B cell (primary cell): Measurements from ENCODE around the gene GAS5. TPM values are rescaled to one million over a fixed set of nuclear protein-coding genes. Genes with fewer than 3 reads are reported as not detected.

Source experiments
- ATAC-seq: fragments of 200-7000 bp; cut with Tn5 transposase; one replicate; pipeline ENCODE4 v1.10.0; 2021; ENCODE audit warnings: low read depth, mild to moderate bottlenecking, moderate number of reproducible peaks, moderate library complexity
- CTCF ChIA-PET: fragments of 350-600 bp; sonication (Branson Sonifier 250); formaldehyde crosslinking; loops from one replicate; lab custom pipeline; 2021; ENCODE audit warnings: antibody characterized with exemption, inconsistent platforms; lab: Charles Lee
- POLR2A ChIA-PET: fragments of 350-600 bp; sonication (Branson Sonifier 250); formaldehyde crosslinking; loops from one replicate; lab custom pipeline; 2021; ENCODE audit warnings: antibody characterized with exemption; lab: Charles Lee
- DNase-seq: peaks from one replicate; pipeline ENCODE4 v3.0.0; 2013
- H2AFZ ChIP-seq: 2 replicates; pipeline ENCODE4 v1.6.1; 2012; ENCODE audit warnings: mild to moderate bottlenecking, low read depth, low read length; ENCODE audit not compliant: insufficient read depth, poor library complexity, severe bottlenecking
- H3K27ac ChIP-seq, 2 donors: 1 replicate in 1 of 2; 2 replicates in 1 of 2; pipeline ENCODE4 v1.5.1; 2012 to 2013; ENCODE audit warnings: low read length in 2 of 2, mild to moderate bottlenecking in 2 of 2, moderate library complexity in 1 of 2
- H3K27me3 ChIP-seq, 4 experiments: fragments of 200-600 bp in 1 of 4; sonication (generic) in 1 of 4; replicated peaks in 1 of 4; 1 replicate in 2 of 4; 2 replicates in 2 of 4; pipeline versions ENCODE4 v1.6.1 to v1.7.0; 2013 to 2016; ENCODE audit warnings: low read length in 3 of 4, mild to moderate bottlenecking in 2 of 4, mixed read lengths in 1 of 4, moderate library complexity in 1 of 4; ENCODE audit not compliant: insufficient read depth in 4 of 4, control insufficient read depth in 3 of 4; ENCODE audit errors: control extremely low read depth in 1 of 4
- H3K36me3 ChIP-seq, 2 experiments: replicated peaks in 1 of 2; 1 replicate in 1 of 2; 2 replicates in 1 of 2; pipeline versions ENCODE4 v1.6.1 to v1.7.1; 2013; ENCODE audit warnings: low read length in 1 of 2; ENCODE audit not compliant: insufficient read depth in 2 of 2, control insufficient read depth in 1 of 2; ENCODE audit errors: control extremely low read depth in 1 of 2, extremely low read depth in 1 of 2
- H3K4me1 ChIP-seq, 2 donors: fragments of 200-600 bp in 1 of 2; sonication (generic) in 1 of 2; 1 replicate in 1 of 2; 2 replicates in 1 of 2; pipeline versions ENCODE4 v1.5.1 to v1.6.1; 2013 to 2017; ENCODE audit warnings: low read length in 2 of 2; ENCODE audit not compliant: control insufficient read depth in 2 of 2, insufficient read depth in 2 of 2
- H3K4me2 ChIP-seq: replicated peaks from 2 replicates; pipeline ENCODE3; 2012; ENCODE audit warnings: mild to moderate bottlenecking, low read depth, low read length; ENCODE audit not compliant: poor library complexity, severe bottlenecking
- H3K4me3 ChIP-seq, 5 experiments: fragments of 200-600 bp in 1 of 5; sonication (generic) in 1 of 5; 1 replicate in 3 of 5; 2 replicates in 2 of 5; pipeline versions ENCODE4 v1.5.1 to v1.7.0; 2011 to 2016; ENCODE audit warnings: low read length in 4 of 5, mild to moderate bottlenecking in 4 of 5, low read depth in 2 of 5, control low read depth in 1 of 5, moderate library complexity in 1 of 5; ENCODE audit not compliant: insufficient read depth in 1 of 5; ENCODE audit errors: control extremely low read depth in 1 of 5, extremely low read depth in 1 of 5
- H3K79me2 ChIP-seq: fragments of 200-600 bp; sonication (generic); one replicate; pipeline ENCODE4 v1.6.0; 2016; ENCODE audit warnings: low read length; ENCODE audit not compliant: control insufficient read depth, insufficient read depth
- H3K9ac ChIP-seq: fragments of 200-600 bp; sonication (generic); 2 replicates; pipeline ENCODE4 v1.6.1; 2017; ENCODE audit warnings: mild to moderate bottlenecking, low read length, moderate library complexity
- H3K9me3 ChIP-seq, 3 donors: one replicate each; pipeline versions ENCODE4 v1.6.1 to v1.7.1; 2013; ENCODE audit warnings: low read length in 2 of 3; ENCODE audit not compliant: control insufficient read depth in 2 of 3, insufficient read depth in 1 of 3; ENCODE audit errors: control extremely low read depth in 1 of 3
- H4K20me1 ChIP-seq: 2 replicates; pipeline ENCODE4 v1.6.0; 2012; ENCODE audit warnings: mild to moderate bottlenecking, low read length; ENCODE audit not compliant: insufficient read depth, control insufficient read depth, poor library complexity, severe bottlenecking
- H3K27ac Mint-ChIP-seq: one replicate; pipeline ENCODE4 v1.8.0; 2021; ENCODE audit warnings: mixed read lengths
- H3K27me3 Mint-ChIP-seq: one replicate; pipeline ENCODE4 v1.8.0; 2021; ENCODE audit warnings: mixed read lengths
- H3K4me1 Mint-ChIP-seq: one replicate; pipeline ENCODE4 v1.8.0; 2021; ENCODE audit warnings: mixed read lengths
- H3K4me3 Mint-ChIP-seq: one replicate; pipeline ENCODE4 v1.8.0; 2021; ENCODE audit warnings: mixed read lengths
- H3K9me3 Mint-ChIP-seq: one replicate; pipeline ENCODE4 v1.8.0; 2022; ENCODE audit warnings: mixed read lengths; ENCODE audit not compliant: insufficient read depth
- EZH2 ChIP-seq: IDR thresholded peaks from 2 replicates; pipeline ENCODE4 v1.6.1; 2012; ENCODE audit warnings: borderline replicate concordance, low read depth, mild to moderate bottlenecking, moderate library complexity, low read length; ENCODE audit not compliant: insufficient read depth, poor library complexity, severe bottlenecking
- WGBS: methylation state at CpG from one replicate; pipeline ENCODE4 v1.1.5; 2013; ENCODE audit warnings: missing lambda C conversion rate; ENCODE audit not compliant: insufficient coverage; 5-methylcytosine and 5-hydroxymethylcytosine counted together
- intact Hi-C: fragments of 100-400 bp; cut with micrococcal nuclease; formaldehyde crosslinking; loops from one replicate; pipeline ENCODE4 v1.10.0; 2022
- polyA plus RNA-seq: library from polyadenylated mRNA; depleted of rRNA; stranded (reverse); fragments of >200 nt; gene quantifications from 2 replicates; pipeline ENCODE4 v1.2.3, GENCODE V29; 2012
- total RNA-seq, 2 donors: library from RNA; stranded (reverse); fragments of 120-200 nt in 1 of 2; gene quantifications; 1 replicate in 1 of 2; 2 replicates in 1 of 2; pipeline versions ENCODE4 v1.2.3 to v1.2.4, GENCODE V29; 2013 to 2022
- TF ChIP-seq, protein P1 (sequence below): fragments of 200-600 bp; IDR thresholded peaks from one replicate; pipeline ENCODE4 v1.8.0; 2022; ENCODE audit warnings: antibody characterized with exemption, mild to moderate bottlenecking

Gene GAS5
- total and polyA plus RNA-seq, 2 donors (not counting 1 experiment from before 2014, with no cell fraction given): 472 to 622 TPM

DNA sequence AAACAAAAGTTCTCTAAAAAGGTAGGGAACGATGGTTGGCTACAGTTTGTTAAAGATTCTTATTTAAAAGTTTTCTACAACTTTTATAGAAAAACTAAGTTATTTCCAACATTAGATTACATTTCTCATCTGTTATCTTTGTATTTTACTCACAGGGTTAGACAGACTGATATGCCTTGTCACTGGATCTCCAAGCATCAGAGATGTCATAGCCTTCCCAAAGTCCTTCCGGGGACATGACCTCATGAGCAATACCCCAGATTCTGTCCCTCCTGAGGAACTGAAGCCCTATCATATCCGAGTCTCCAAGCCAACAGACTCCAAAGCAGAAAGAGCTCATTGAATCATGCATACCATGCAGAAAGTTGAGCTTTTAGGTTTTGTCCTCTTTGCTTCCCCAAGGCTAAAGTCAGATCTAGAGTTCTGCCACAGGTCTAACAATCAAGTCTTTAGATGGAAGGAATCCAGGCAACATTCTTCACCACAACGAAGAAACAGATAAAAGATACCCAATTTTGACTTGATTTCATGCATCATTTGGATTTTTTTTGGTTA is 10.3 kb downstream of the GAS5 start:
- intact Hi-C loops: no loop called here
- Histone ChIP-seq H3K79me2 (no peaks in the 10 kb centered on the region), H3K27me3 (no peaks in the 10 kb centered on the region), H3K36me3 (peaks cover 1 to 54% of the 10 kb centered on the region in 2 experiments), H3K27ac (no peak overlapping the region), H3K4me2 (no peak overlapping the region), H3K4me1 (no peaks in the 10 kb centered on the region), H3K9ac (no peak overlapping the region), H3K9me3 (no peaks in the 10 kb centered on the region), H3K4me3 (no peak overlapping the region), H4K20me1 (no peaks in the 10 kb centered on the region), H2AFZ (no peak overlapping the region)
- ChIA-PET CTCF (no interaction called here), POLR2A (no interaction called here)
- H3K27ac Mint-ChIP-seq: no peak overlapping the region
- no peak for ATAC-seq
- peaks cover 2% of the 10 kb centered on the region for H3K4me1 Mint-ChIP-seq
- H3K27me3 Mint-ChIP-seq: no peaks in the 10 kb centered on the region
- TF ChIP-seq EZH2: no peak
- TF ChIP-seq, protein P1, sequence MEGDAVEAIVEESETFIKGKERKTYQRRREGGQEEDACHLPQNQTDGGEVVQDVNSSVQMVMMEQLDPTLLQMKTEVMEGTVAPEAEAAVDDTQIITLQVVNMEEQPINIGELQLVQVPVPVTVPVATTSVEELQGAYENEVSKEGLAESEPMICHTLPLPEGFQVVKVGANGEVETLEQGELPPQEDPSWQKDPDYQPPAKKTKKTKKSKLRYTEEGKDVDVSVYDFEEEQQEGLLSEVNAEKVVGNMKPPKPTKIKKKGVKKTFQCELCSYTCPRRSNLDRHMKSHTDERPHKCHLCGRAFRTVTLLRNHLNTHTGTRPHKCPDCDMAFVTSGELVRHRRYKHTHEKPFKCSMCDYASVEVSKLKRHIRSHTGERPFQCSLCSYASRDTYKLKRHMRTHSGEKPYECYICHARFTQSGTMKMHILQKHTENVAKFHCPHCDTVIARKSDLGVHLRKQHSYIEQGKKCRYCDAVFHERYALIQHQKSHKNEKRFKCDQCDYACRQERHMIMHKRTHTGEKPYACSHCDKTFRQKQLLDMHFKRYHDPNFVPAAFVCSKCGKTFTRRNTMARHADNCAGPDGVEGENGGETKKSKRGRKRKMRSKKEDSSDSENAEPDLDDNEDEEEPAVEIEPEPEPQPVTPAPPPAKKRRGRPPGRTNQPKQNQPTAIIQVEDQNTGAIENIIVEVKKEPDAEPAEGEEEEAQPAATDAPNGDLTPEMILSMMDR: no peak
- WGBS: 100% methylated on average over 2 of the region's 4 CpGs
- no peak for DNase-seq
- H3K4me3 Mint-ChIP-seq: no peak overlapping the region
- H3K9me3 Mint-ChIP-seq: no peaks in the 10 kb centered on the region

DNA sequence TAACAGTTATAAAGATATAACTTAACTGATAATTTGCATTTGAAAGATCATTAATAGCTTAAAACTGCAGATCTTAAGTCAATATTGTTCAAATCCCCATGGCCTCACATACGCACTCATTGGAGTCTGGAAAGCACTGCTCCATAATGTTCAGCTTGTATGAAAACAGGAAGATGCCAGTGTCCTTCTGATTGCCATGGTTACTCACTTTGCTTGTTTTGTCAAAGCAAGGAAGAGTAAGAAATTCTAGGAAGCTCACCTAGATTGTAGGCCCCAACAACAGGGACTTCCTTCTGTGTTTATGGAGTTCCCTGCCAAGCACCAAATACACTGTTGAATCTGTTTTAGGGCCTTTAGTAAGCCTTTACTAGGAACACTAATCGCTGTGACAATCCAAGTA is 10.9 kb downstream of the GAS5 start:
- intact Hi-C loops: no loop called here
- H3K4me3 Mint-ChIP-seq: no peak overlapping the region
- 100% methylated on average over 1 of the region's 2 CpGs for WGBS
- ChIA-PET CTCF (no interaction called here), POLR2A (no interaction called here)
- Histone ChIP-seq H3K4me3 (no peak overlapping the region), H3K4me2 (no peak overlapping the region), H2AFZ (no peak overlapping the region), H3K9me3 (no peaks in the 10 kb centered on the region), H3K79me2 (no peaks in the 10 kb centered on the region), H3K4me1 (no peaks in the 10 kb centered on the region), H3K9ac (no peak overlapping the region), H3K27ac (no peak overlapping the region), H3K27me3 (no peaks in the 10 kb centered on the region), H3K36me3 (peaks cover 1 to 53% of the 10 kb centered on the region in 2 experiments), H4K20me1 (no peaks in the 10 kb centered on the region)
- no peaks in the 10 kb centered on the region for H3K27me3 Mint-ChIP-seq
- no peaks in the 10 kb centered on the region for H3K9me3 Mint-ChIP-seq
- H3K4me1 Mint-ChIP-seq: peaks cover under 1% of the 10 kb centered on the region
- TF ChIP-seq, protein P1: no peak
- no peak for TF ChIP-seq EZH2
- ATAC-seq (no peak), DNase-seq (no peak)
- H3K27ac Mint-ChIP-seq: no peak overlapping the region
